Parathyroid adenoma (tissue), 2 donors: Measurements from ENCODE around the gene GSTT4.
"Not testable (repeated sequence)": the region's sequence is repeated elsewhere in the genome, so short reads cannot be mapped to it uniquely, and the experiment has no call there.

Experiments used
- H2AFZ ChIP-seq: fragments of 300-600 bp; sonication (generic); one replicate; pipeline ENCODE4 v1.7.0; 2017; ENCODE audit warnings: antibody characterized with exemption, mild to moderate bottlenecking
- H3K27ac ChIP-seq: fragments of 300-600 bp; sonication (generic); one replicate; pipeline ENCODE4 v1.7.0; 2017
- H3K27me3 ChIP-seq: fragments of 300-600 bp; sonication (generic); one replicate; pipeline ENCODE4 v1.7.0; 2017; ENCODE audit warnings: low read length; ENCODE audit not compliant: control insufficient read depth, insufficient read depth
- H3K36me3 ChIP-seq: fragments of 300-600 bp; sonication (generic); one replicate; pipeline ENCODE4 v1.7.0; 2017; ENCODE audit warnings: low read length; ENCODE audit not compliant: control insufficient read depth, insufficient read depth
- H3K4me1 ChIP-seq: fragments of 300-600 bp; sonication (generic); one replicate; pipeline ENCODE4 v1.7.0; 2017; ENCODE audit warnings: control low read depth
- H3K4me2 ChIP-seq: fragments of 300-600 bp; sonication (generic); one replicate; pipeline ENCODE4 v1.7.0; 2017; ENCODE audit warnings: low read length
- H3K4me3 ChIP-seq: fragments of 300-600 bp; sonication (generic); one replicate; pipeline ENCODE4 v1.7.0; 2017; ENCODE audit warnings: low read depth, low read length
- H3K79me2 ChIP-seq: fragments of 300-600 bp; sonication (generic); one replicate; pipeline ENCODE4 v1.7.0; 2017; ENCODE audit warnings: control low read depth
- H3K9ac ChIP-seq: fragments of 300-600 bp; sonication (generic); one replicate; pipeline ENCODE4 v1.7.0; 2017; ENCODE audit warnings: mild to moderate bottlenecking
- H3K9me3 ChIP-seq: fragments of 300-600 bp; sonication (generic); one replicate; pipeline ENCODE4 v1.7.0; 2017; ENCODE audit warnings: low read length; ENCODE audit not compliant: control insufficient read depth
- CTCF ChIP-seq: fragments of 300-600 bp; sonication (generic); IDR thresholded peaks from one replicate; pipeline ENCODE4 v1.7.0; 2017; ENCODE audit warnings: antibody characterized with exemption, mild to moderate bottlenecking
- donor health status: primary hyperparathyroidism.

The GSTT4 gene

GRCh38 chr22:23977304-23977703 lies 27.9 kb downstream of the GSTT4 start:
- H3K9ac ChIP-seq, H3K27me3 ChIP-seq, H3K4me2 ChIP-seq, H3K4me1 ChIP-seq, H3K36me3 ChIP-seq, H3K4me3 ChIP-seq, H3K27ac ChIP-seq, H2AFZ ChIP-seq, H3K9me3 ChIP-seq, H3K79me2 ChIP-seq: not testable (repeated sequence)

- not testable (repeated sequence) for H3K79me2 ChIP-seq, H3K9me3 ChIP-seq, H3K9ac ChIP-seq, H3K4me1 ChIP-seq, H3K4me3 ChIP-seq, H3K4me2 ChIP-seq, H3K27ac ChIP-seq, H2AFZ ChIP-seq, H3K36me3 ChIP-seq, H3K27me3 ChIP-seq
Measured at GRCh38 chr22:23974836-23975352, 30.4 kb downstream of the GSTT4 start.

- not testable (repeated sequence) for H3K9me3 ChIP-seq, H3K27me3 ChIP-seq, H3K79me2 ChIP-seq, H3K27ac ChIP-seq, H2AFZ ChIP-seq, H3K4me3 ChIP-seq, H3K9ac ChIP-seq, H3K4me2 ChIP-seq, H3K4me1 ChIP-seq, H3K36me3 ChIP-seq
Measured at GRCh38 chr22:23974345-23974744, 30.9 kb downstream of the GSTT4 start, which contains the start of gene DDT. Gene DDT, minus strand, starts transcription at chr22:23974441. Its CDS starts 27 bp downstream, at chr22:23974414.

GRCh38 chr22:23971927-23972326 lies 33.3 kb downstream of the GSTT4 start:
- H3K36me3 ChIP-seq, H3K9me3 ChIP-seq, H3K4me2 ChIP-seq, H2AFZ ChIP-seq, H3K9ac ChIP-seq, H3K79me2 ChIP-seq, H3K4me1 ChIP-seq, H3K4me3 ChIP-seq, H3K27me3 ChIP-seq, H3K27ac ChIP-seq: not testable (repeated sequence)

GRCh38 chr22:23970816-23971486 lies 34.3 kb downstream of the GSTT4 start:
- TF ChIP-seq CTCF: no peak
- Histone ChIP-seq H3K4me2 (no peak overlapping the region), H3K27ac (no peak overlapping the region), H3K9me3 (no peaks in the 10 kb centered on the region), H2AFZ (no peak overlapping the region), H3K79me2 (peaks cover 4% of the 10 kb centered on the region), H3K27me3 (no peaks in the 10 kb centered on the region), H3K9ac (no peak overlapping the region), H3K4me1 (no peaks in the 10 kb centered on the region), H3K4me3 (no peak overlapping the region), H3K36me3 (no peaks in the 10 kb centered on the region)

- H3K36me3 ChIP-seq: no peaks in the 10 kb centered on the region
- no peak overlapping the region for H2AFZ ChIP-seq
- peaks cover 4% of the 10 kb centered on the region for H3K79me2 ChIP-seq
- H3K4me1 ChIP-seq: no peaks in the 10 kb centered on the region
- TF ChIP-seq CTCF: no peak
- no peak overlapping the region for H3K9ac ChIP-seq
- H3K27ac ChIP-seq: no peak overlapping the region
- H3K27me3 ChIP-seq: no peaks in the 10 kb centered on the region
- no peaks in the 10 kb centered on the region for H3K9me3 ChIP-seq
- H3K4me3 ChIP-seq: no peak overlapping the region
- H3K4me2 ChIP-seq: no peak overlapping the region
Measured at GRCh38 chr22:23970201-23970641, 35.0 kb downstream of the GSTT4 start.
